Mucosa of gallbladder (tissue), 1 donor: ENCODE results near the gene BCL11B. TPM values are rescaled to one million over a fixed set of nuclear protein-coding genes. Genes with fewer than 3 reads are reported as not detected.

Experiments
- DNase-seq: peaks from one replicate; pipeline ENCODE4 v3.0.0-alpha.2; 2020; ENCODE audit warnings: low spot score
- total RNA-seq: library from RNA; stranded (reverse); gene quantifications from one replicate; pipeline ENCODE4 v1.2.1, GENCODE V29; 2021
- donor health status: DM: no; HTN: no; CAD: no.

BCL11B gene
- total RNA-seq, 1 donor from 2014 or later = 7.9 TPM

DNA sequence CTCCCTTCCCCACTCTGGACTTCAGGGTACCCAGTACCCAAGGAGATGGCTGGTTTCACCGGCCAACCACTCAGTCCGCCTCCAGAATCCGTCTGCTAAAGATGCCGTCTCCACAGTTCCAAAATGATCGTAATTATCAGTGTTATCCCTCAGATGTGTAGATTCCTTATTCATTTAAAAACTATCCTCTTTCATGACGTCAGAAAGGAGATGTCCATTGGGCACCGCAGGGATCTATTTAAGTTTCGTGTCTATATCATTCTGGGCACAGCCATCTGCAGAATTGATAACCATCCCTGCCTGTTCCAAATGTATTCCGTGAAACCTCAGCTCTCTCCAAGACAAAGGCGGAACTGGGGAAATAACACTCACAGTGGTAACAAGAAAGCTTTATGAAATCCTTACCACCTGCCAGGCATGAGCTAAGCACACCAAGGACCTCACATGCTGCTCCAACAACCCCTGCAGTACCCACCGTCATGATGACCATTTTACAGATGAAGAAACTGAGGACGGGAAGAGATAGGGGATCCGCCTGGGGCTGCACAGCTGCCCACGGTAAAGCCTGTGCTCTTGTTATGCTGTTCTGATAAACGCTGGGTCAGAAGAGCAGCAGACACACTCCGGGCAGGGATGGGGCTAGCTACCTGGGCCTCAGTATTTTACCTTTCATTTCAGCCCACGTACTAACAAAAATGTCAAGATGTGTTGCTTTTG, 90.0 kb downstream of the BCL11B start:
- no peak for DNase-seq

DNA sequence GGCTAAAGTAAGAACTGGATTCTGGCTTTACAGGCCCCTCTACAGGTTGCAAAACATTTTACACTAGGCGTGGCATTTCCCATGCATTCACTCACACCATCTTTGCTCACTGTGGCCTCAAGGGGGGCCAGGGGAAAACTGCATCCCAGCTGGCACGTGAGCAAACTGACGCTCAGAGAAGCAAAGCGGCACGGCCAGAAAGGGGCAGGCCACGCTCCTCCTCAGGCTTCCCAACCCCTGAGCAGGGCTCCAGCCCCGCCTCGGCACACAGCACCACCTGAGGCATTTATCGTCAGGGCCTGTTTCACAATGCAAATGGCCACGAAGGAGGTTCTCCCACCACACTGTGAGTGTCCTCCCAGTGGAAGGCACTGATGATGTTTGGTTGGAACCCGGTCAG, 90.8 kb downstream of the BCL11B start:
- no peak for DNase-seq

DNA sequence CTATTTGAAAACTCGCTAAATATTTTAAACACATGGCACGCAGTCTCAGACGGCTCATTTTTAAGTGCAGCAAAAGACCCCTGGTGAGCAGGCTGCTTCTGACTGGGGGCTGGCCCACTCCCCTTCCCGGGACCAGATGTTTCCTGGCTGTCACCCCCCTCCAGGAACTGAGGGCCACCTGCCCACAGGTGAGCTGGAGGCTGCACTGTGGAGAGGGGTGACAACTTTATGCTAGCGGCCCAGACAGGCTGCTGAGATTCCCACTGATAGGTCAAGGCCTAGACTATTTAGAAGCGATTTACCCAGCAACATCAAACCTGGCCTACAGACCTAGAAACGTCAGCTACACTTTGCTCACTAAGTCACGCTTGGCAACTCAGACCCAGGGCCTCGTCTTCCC, 92.1 kb downstream of the BCL11B start:
- DNase-seq = no peak

DNA sequence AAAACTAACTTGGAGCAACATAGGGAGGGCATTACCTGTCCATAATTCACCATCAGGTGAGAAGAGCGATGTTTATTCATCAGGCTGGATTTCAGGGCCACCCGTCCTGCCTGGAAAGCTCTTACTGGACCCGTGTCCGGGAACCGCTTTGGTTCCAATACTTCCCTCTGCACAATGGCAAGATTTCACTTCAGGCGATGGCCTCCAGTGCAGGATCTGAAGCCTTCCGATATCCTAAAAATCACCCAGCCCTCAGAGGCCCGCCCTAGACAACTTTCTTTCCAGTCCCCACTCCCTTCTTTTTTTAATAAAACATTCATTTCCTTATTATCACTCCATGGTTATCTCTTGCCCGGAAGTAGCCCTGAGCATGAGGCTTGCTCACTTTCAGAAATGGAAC, 92.5 kb downstream of the BCL11B start:
- DNase-seq = no peak

DNA sequence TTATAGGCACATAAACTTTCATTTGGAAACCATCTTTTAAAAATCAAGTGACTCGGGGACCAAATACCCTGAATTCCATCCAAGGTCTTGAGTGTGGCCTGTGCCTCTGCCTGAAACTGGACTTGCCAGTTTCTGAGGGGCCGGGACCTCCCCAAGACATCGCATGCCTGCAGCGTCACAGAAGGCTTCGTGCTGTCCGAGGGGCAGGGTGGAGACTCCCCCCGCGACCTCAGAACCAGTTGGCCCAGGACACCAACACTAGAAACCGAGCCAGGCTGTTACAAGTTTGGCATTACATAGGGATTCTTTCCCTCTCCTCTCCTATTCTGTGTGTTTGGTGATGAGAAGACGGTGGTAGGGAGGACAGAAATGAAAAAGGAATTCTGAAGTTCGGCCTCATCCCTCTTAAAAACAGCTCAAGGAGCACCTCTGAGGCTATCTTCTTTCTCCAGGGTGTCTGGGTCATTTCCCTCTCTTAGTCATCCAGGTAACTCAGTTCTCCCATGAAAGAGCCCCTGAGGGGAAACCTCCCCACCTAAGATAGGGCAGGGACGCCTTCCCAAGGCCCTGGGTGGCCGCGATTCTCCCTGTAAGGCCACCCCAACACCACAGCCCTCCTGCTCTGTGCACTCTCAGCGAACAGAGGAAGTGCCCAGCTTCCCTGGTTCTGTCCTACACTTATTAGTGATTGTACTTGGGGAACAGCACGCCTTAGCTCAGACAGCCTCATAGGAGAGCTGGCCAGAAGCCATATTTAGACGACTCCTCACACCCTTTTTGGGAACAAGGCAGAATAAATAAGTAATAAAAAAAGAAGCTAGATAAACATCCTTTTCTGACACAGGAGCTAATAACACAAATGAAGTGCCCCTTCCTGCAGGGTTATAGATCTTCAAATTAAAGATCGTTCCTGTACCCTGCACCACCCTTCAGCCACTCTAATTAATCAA, 93.8 kb downstream of the BCL11B start:
- no peak for DNase-seq

DNA sequence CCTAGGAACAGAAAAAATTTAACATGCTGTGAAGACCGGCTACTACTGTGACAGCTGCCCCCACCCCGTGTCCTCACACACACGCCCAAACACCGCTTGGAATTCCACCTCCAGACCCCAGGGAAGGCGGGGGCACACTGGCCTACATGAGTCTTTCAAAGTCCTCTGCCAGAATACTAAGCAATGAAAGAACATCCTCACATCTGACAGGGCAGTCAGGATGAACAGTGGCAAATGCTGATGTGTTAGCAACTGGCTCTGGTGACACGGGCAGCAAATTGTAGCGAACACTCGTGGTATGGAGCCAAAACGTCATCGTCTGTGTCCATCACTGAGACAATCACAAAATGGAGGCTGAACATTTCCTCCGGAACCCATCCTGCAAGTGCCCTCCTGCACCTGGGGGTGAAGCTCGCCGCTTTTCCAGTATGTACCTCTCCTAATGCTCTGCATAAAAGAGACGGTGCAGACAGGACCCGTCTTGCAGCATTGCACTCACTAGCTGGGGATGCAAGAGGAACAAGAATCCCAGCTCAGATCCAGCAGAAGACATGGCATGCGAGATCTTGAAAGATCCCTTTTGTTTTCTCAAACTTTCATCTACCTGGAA, 94.8 kb downstream of the BCL11B start:
- no peak for DNase-seq

DNA sequence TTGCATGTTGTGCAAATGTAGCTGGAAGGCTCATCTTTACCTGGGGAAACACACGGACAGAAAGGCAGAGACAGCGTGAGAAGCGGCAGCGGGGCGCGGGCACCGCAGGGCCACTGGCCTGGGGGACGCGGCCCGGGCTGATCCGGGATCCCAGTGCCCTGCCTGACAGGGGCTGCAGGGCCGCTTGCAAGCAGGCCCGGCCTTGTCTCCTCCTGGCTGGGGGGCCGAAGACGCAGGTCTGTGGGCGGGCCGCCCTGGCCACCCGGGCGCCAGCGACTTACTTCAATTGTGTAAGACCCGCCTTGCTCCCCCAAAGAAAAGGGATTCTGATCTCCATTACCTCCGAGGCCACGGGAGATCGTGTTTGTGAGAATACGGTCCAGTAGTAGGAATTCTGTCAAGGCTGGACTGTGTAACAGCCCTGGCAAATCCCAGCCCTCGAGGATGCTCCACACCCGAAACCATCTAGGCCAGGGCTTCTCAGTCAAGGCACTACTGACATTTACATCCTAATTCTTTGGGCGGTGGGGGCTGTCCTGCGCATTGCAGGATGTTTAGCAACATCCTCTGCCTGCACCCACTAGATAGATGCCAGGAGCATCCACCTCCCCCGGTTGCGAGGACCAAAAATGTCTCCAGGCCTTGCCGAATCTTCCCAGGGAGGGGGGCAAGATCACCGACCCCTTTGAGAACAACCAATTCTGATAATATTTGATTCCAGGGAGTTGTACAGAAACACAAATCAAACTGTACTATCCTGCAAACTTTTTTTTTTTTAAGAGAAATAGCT, 95.6 kb downstream of the BCL11B start:
- DNase-seq = no peak

DNA sequence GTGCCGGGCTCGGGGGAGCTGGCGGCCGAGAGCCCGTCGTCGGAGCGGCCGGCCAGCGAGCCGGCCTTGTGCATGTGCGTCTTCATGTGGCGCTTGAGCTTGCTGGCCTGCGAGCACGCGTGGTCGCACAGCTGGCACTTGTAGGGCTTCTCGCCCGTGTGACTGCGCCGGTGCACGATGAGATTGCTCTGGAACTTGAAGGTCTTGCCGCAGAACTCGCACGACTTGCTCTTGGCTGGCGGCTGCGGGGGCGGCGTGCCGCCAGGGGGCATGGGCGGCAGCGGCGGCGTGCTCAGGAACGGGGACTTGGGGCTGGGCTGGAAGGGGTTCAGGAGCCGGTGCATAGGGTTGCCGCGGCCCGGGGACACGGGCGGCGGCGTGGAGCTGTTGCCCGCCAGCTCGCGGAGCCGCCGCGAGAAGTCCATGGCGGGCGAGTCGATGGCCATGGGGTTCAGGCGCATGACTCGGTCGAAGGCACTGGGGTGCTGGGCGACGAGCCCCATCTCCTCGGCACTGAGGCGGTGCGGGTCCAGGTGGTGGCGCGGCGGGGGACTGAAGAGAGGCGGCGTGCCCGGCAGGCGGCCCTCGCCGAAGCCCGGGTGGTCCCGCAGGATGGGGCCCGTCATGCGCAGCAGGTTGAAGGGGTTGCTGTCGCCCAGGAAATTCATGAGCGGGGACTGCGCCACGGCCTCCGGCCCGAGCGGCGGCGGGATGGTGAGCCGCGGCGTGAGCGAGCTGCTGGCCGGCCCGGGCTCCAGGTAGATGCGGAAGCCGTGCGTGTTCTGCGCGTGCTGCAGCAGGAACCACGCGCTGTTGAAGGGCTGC, 96.5 kb downstream of the BCL11B start:
- no peak for DNase-seq

DNA sequence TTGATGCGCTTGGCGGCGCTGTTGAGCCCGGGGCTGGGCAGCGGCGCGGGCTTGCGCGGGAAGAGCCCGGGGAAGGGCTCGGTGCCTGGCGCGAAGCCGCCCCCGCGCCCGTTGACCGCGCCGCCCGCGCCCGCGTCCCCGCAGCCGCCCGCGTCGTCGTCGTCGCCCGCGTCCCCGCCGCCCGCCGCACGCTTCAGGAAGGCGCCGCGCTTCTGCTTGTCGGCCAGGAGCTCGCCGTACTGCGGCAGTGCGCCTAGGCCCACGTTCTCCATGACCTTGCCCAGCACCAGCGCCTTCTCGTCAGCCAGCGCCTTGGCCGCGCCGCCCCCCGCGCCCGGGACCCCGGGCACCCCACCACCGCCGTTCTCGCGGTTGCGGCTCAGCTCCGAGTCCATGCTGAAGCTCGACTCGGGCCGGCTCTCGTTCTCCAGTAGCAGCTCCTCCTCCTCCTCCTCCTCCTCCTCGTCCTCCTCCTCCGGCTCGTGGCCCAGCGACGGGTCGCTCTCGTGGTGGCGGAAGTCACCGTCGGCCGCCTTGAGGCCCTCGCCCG, 97.2 kb downstream of the BCL11B start:
- DNase-seq = no peak

DNA sequence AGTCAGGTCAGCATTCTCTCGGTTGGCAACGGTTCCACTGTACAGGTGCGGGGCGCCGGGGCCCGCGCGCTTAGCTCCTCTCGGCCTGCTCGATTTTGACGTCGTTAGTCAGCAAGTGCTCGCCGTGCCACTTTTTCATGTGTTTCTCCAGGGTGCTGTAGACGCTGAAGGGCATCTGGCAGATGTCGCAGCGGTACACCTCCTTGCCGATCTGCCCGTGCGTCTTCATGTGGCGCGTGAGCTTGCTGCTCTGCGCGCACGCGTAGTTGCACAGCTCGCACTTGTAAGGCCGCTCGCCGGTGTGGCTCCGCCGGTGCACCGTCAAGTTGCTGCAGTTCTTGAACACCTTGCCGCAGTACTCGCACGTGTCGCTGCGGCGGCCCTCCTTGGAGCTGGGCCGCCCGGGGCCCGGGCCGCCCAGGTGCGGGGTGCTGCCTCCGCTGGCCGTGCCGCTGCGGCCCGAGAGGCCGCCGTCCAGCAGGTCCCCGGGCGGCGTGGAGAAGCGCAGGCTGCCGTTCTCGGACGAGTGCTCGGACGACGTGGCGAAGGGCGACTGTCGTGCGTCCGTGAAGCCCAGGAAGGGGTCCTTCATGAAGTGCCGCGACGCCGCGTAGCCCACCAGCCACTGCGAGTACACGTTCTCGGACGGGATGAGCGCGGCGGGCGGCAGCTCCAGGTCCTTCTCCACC, 97.8 kb downstream of the BCL11B start:
- no peak for DNase-seq

DNA sequence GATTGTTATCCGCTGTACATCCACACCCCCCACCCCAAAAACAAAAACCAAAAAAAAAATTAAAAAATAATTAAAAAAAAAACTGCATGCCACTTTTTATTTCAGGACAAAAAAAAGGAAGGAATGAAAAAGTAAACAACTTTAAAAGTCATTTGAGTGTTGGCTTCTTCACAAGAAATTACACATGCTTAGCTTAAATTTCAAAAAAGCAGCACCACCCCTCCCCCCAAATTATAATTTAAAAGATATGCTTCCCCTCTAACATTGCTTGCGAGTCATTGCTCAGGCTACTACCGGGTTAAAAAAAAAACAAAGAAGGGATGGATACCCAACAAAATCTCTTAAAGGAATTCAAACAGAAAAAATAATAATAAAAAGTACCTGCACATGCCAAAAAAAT, 98.5 kb downstream of the BCL11B start:
- DNase-seq = no peak

DNA sequence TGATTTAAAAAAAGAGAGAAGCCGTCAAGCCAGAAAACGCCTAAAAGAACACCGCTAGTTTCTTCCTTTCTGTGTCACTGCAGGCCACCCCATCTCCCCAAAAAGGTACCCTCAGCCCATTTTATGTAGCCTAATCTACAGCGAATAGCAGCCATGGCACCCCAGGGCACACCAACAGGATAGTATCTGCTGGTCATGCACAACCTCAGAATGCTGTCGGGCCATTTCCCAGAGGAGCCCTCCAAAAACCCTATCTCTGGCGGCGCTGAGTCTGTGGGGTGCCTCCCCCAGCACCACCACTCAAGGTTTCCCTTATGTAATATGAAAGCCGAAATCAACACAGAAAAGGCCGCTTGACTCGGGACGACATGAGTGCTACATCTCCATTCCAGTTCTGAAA, 98.9 kb downstream of the BCL11B start:
- DNase-seq = no peak

DNA sequence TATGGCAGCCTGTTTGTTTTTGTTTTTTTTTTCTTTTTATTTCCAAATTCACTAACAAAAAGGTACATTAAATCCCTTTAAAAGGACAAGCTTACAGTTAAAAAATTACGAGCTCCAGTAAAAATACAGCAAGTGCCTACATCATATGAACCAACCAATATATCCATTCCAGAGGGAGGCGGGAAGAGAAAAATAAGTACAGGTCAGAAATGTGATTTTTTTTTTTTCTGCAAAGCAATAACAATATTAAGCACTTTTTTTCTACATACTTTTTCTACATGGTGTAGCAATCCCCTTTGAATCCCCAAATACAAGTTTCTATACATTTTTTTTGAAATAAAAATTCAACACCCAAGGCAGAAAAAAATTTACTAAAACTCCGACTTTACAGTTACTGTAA, 100.6 kb downstream of the BCL11B start:
- no peak for DNase-seq

DNA sequence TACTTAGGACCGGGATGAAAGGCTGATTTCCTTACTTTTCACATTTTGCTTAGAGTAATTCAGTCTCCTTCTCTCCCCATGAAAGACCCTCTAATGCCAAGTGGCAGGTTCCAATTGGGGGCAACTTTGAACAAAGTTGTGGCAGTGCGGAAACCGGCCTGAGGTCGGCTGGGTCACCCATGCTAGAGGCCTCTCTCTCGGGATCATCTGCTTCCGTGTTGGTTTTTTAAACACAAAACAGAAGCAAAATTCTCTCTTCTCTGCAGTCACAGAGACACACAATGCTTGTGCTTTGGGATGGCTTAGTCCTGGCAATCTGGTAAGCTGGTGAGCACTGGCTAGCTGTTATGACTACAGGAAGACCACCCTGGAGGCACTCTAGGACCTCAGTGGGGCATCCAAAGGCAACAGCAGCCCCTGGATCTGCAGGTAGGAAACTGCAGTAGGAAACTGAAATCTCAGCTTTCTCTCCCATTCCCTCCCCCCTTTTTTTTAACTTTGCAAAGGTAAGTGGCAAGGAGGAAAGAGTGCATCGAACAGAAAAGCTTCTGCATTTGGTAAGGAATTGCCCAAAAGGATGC, 102.1 kb downstream of the BCL11B start:
- DNase-seq = no peak

DNA sequence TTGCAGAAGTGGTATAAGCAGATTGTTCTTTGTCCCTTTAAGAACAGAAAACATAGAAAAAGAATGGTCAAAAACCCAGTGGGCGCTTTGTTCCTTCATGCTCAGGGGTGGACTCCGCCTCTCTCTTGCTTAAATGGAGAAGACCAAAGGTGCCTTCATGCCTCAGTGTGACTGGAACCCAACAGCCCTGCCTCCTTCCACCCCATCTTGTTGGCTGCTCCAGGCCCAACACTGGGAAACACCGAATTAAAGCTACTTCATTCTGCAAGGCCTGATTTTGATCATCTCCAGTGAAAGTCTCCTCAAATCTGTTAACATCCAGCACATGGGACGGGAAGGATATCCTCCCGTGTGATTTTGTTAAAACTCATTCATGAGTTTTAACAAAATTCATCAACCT, 103.7 kb downstream of the BCL11B start:
- DNase-seq = no peak

DNA sequence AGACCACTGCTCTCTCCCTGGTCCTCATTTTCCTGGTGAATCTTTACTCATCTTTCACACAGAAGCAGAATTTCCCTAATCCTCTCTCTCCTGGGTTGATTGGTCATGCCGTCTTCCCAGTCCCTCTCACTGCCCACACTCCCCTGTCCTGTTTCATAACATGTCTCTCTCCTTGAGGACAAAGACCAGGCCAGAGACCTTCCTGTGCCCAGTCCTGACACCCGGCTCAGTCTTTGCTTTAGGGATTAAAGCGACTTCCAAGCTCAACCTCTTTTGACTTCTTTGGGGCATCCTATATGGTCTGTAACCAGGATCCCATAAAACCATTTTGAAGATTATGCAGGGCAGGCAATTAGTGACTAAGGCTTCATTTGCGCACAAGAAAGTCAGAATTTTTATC, 105.5 kb downstream of the BCL11B start:
- no peak for DNase-seq

DNA sequence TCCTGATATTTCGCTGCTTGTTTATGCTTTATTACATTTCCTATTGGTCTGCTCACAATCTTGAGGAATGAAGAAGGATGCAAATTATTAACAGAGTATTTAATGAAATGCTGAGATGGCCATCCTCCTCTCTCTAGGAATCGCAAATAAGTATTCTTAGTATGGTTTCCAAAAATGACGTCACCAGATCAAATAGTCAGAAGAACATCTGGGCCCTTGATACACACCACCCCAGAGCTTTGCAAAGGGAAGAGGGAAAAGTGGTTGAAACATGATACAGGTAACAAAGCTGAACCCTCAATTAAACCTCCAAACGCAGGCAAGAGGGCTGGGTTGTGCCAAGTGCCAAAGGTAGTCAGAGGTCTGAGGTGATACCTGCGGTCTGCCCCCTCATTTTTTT, 107.3 kb downstream of the BCL11B start:
- no peak for DNase-seq

DNA sequence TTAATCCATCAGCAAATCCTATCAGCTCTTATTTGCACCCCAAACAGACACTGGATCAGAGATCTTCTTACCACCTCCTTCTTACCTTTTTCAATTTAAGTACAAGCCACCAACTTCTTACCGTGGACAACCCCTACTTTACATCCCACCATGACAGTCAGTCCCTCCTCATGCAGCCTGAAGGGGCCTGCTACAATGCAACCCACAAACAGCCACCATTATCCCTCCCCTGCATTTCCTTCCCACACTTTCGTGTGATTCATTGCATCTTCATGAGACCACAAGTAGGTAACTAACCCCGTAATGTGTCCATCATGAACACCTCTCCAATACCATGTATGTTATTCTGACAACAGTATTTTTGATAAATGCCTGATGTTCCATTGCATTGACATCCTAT, 108.6 kb downstream of the BCL11B start:
- DNase-seq = no peak
